ENCODE data around the gene LIMS2. TPM values are rescaled to one million over a fixed set of nuclear protein-coding genes. Genes with fewer than 3 reads are reported as not detected.

Gene LIMS2
- polyA plus RNA-seq, 1 donor, result 41.3 TPM

- DNase-seq (ENCODE audit: low read depth), result no peak
These were observed 16.5 kb downstream of the LIMS2 start for GRCh38 chr2:127658641-127659407.

GRCh38 chr2:127658146-127658545 lies 17.2 kb downstream of the LIMS2 start:
- no peak for DNase-seq (ENCODE audit: low read depth)

GRCh38 chr2:127657232-127657595 lies 18.1 kb downstream of the LIMS2 start:
- DNase-seq (ENCODE audit: low read depth), result no peak

- no peak for DNase-seq (ENCODE audit: low read depth)
These were observed 18.6 kb downstream of the LIMS2 start for GRCh38 chr2:127656569-127657231.

GRCh38 chr2:127655209-127656073 lies 19.9 kb downstream of the LIMS2 start:
- no peak for DNase-seq (ENCODE audit: low read depth)

GRCh38 chr2:127654838-127655175 lies 20.5 kb downstream of the LIMS2 start:
- DNase-seq (ENCODE audit: low read depth), result no peak

GRCh38 chr2:127654084-127654837 lies 21.1 kb downstream of the LIMS2 start:
- DNase-seq (ENCODE audit: low read depth), result no peak

GRCh38 chr2:127653421-127654083 lies 21.8 kb downstream of the LIMS2 start:
- DNase-seq (ENCODE audit: low read depth), result no peak

- no peak for DNase-seq (ENCODE audit: low read depth)
These were observed 22.5 kb downstream of the LIMS2 start for GRCh38 chr2:127652786-127653357.

GRCh38 chr2:127651971-127652550 lies 23.3 kb downstream of the LIMS2 start:
- DNase-seq (ENCODE audit: low read depth), result peak; percentile 38

- no peak for DNase-seq (ENCODE audit: low read depth)
These were observed 23.9 kb downstream of the LIMS2 start for GRCh38 chr2:127651381-127651809.

GRCh38 chr2:127650785-127651380 lies 24.4 kb downstream of the LIMS2 start:
- DNase-seq (ENCODE audit: low read depth), result no peak

- no peak for DNase-seq (ENCODE audit: low read depth)
These were observed 25.1 kb downstream of the LIMS2 start for GRCh38 chr2:127650041-127650784.

GRCh38 chr2:127649684-127650040 lies 25.7 kb downstream of the LIMS2 start:
- DNase-seq (ENCODE audit: low read depth), result no peak

- DNase-seq (ENCODE audit: low read depth), result no peak
These were observed 26.2 kb downstream of the LIMS2 start for GRCh38 chr2:127649100-127649611.

- no peak for DNase-seq (ENCODE audit: low read depth)
These were observed 27.0 kb downstream of the LIMS2 start for GRCh38 chr2:127648321-127648720.

GRCh38 chr2:127647242-127648190 lies 27.8 kb downstream of the LIMS2 start:
- DNase-seq (ENCODE audit: low read depth), result no peak
